DMS 273 treated with DMSO at 0.1 percent for 48 hours (cell line): Measurements from ENCODE around the gene ANTKMT.

Experiments used
- DNase-seq: peaks from one replicate; lab custom pipeline; 2025; lab: John Stamatoyannopoulos, UW

ANTKMT gene

GRCh38 chr16:715477-716199, 5.3 kb upstream of the ANTKMT start:
- DNase-seq: no peak

- no peak for DNase-seq
Observed at GRCh38 chr16:716200-716568, 4.8 kb upstream of the ANTKMT start.

- no peak for DNase-seq
Observed at GRCh38 chr16:716768-717325, 4.1 kb upstream of the ANTKMT start.

- no peak for DNase-seq
Observed at GRCh38 chr16:717450-718245, 3.3 kb upstream of the ANTKMT start.

- DNase-seq: no peak
Observed at GRCh38 chr16:718389-718788, 2.6 kb upstream of the ANTKMT start.

GRCh38 chr16:718922-719321, 2.0 kb upstream of the ANTKMT start:
- DNase-seq: no peak

- no peak for DNase-seq
Observed at GRCh38 chr16:719815-720446, 1.0 kb upstream of the ANTKMT start.

GRCh38 chr16:720447-720989, 428 bp upstream of the ANTKMT start:
- peak; percentile 82 for DNase-seq

GRCh38 chr16:721765-722540, 1.0 kb downstream of the ANTKMT start:
- DNase-seq: no peak

- no peak for DNase-seq
Observed at GRCh38 chr16:722835-723633, 2.1 kb downstream of the ANTKMT start.

- no peak for DNase-seq
Observed at GRCh38 chr16:723695-724094, 2.7 kb downstream of the ANTKMT start.

- no peak for DNase-seq
Observed at GRCh38 chr16:724188-725040, 3.5 kb downstream of the ANTKMT start.

- DNase-seq: no peak
Observed at GRCh38 chr16:725041-725376, 4.1 kb downstream of the ANTKMT start.

GRCh38 chr16:725463-726187, 4.7 kb downstream of the ANTKMT start:
- no peak for DNase-seq

- no peak for DNase-seq
Observed at GRCh38 chr16:726188-726437, 5.2 kb downstream of the ANTKMT start.

GRCh38 chr16:726438-727290, 5.7 kb downstream of the ANTKMT start, which contains the start of the genes CCDC78 and HAGHL:
Gene CCDC78, minus strand, starts transcription at chr16:726443. Its CDS starts 76 bp downstream, at chr16:726367.
Gene HAGHL, plus strand, starts transcription at chr16:727106. Its CDS starts 404 bp downstream, at chr16:727510.
- DNase-seq: no peak

- DNase-seq: no peak
Observed at GRCh38 chr16:727291-727977, 6.5 kb downstream of the ANTKMT start.
